Limb (tissue), 2 donors: ENCODE data around the gene ZNF532.

Experiments
- DNase-seq, 2 donors: peaks; one replicate each; pipeline ENCODE4 v3.0.0-alpha.2; 2016; ENCODE audit errors: extremely low spot score in 2 of 2

Gene ZNF532

DNA sequence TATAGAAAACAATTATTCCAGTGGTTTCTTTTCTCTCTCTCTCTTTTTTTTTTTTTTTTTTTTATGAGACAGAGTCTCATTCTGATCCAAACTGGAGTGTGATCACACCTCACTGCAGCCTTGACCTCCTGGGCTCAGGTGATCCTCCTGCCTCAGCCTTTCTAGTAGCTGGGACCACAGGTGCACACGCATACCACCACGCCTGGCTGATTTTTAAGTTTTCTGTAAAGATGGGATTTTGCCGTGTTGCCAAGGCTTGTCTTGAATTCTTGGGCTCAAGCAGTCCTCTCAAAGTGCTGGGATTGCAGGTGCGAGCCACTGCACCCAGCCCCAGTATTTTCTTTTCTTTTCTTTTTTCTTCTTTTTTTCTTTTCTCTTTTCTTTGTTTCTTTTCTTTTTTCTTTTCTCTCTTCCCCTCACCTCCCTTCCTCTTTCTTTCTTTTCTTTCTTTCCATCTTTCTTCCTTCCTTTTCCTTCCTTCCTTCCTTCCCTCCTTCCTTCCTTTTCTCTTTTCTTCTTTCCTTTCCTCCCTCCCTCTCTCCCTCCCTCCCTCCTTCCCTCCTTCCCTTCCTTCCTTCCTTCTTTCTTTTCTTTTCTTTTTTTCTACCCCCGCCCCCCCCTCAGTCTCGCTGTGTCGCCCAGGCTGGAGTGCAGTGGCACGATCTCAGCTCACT lies 76.9 kb downstream of the ZNF532 start:
- no peak for DNase-seq

DNA sequence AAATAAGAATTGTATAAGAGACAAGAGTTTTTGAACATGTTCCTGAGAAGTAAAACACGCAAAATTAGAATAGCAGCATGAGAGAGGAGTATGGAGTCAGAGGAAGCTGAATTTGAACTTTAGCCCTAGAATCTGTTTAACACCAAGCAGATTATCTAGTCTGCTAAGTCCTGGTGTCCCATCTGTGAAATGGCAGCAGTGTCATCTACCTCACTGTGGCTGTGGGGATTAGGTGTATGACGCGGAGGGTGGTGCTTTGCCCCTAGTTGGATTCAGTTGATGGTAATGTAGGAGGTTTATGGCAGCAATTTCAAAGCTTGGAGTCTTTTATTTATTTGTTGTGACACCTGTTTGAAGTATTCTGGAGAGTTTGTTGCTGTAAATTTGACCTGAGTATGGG lies 79.2 kb downstream of the ZNF532 start:
- DNase-seq = no peak

- DNase-seq = no peak
Observed at GRCh38 chr18:58947136-58947732, 82.6 kb downstream of the ZNF532 start.

GRCh38 chr18:58949031-58949430 lies 84.4 kb downstream of the ZNF532 start:
- no peak for DNase-seq

GRCh38 chr18:58951986-58952702 lies 87.5 kb downstream of the ZNF532 start:
- no peak for DNase-seq

- DNase-seq = no peak
Observed at GRCh38 chr18:58952858-58953257, 88.2 kb downstream of the ZNF532 start.

GRCh38 chr18:58953627-58954026 lies 89.0 kb downstream of the ZNF532 start:
- DNase-seq = no peak

DNA sequence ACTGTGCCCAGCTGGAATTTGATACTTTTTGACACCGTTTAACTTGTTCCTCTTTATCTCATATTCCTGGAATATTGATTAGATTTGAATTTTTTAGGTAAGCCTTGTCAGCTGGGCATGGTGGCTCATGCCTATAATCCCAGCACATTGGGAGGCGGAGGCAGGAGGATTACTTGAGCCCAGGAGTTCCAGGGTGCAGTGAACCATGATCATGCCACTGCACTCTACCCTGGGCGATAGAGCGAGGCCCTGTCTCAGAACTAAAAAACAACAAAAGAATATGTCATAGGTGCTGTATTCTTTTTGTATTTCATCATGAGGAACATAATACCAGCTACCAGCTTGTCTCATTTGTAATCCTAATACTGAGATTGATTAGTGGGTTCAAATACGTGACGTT lies 90.3 kb downstream of the ZNF532 start:
- DNase-seq = no peak

DNA sequence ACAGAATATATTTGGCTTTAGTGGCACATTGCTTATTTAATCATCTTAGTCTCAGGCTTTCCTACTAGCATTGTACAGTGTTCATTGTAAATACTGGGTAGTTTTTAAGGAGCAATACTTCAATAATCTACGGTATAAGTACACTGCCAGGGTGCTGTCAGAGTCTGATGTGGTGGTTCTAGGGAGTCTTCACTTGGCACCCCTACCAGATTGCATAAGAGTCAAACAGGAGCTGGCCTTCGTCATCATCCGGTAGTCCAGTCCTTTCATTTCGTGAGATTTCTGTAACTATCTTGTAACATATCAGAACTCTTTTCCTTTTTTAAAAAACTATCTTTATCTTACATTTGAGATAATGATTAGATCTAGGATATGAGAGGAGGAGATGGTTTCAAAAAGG lies 91.1 kb downstream of the ZNF532 start:
- DNase-seq = no peak

DNA sequence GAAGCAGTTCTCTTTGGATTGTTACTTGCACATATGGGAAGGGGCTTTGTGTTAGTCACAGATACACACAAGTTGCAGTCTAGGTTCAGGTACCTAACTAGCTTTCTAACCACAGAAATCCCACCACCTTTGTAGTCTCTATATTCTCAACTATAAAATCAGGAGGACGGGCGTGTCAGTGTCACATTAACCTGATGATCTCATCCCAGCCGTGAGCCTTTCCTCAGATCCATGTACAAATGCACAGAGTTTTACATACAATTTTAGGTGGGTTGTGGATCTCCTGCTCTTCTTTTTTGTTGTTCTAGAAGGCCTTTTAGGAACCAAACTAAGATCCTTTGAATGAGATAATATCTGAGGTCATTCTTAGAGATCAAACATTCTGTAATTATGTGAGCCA lies 94.0 kb downstream of the ZNF532 start:
- DNase-seq = no peak

GRCh38 chr18:58960508-58960907 lies 95.8 kb downstream of the ZNF532 start:
- DNase-seq = no peak

GRCh38 chr18:58960946-58961722 lies 96.5 kb downstream of the ZNF532 start:
- no peak for DNase-seq

- DNase-seq = no peak
Observed at GRCh38 chr18:58962336-58962735, 97.7 kb downstream of the ZNF532 start.

GRCh38 chr18:58965291-58966004 lies 100.8 kb downstream of the ZNF532 start:
- DNase-seq = no peak

- no peak for DNase-seq
Observed at GRCh38 chr18:58966005-58966677, 101.5 kb downstream of the ZNF532 start.

GRCh38 chr18:58966704-58967103 lies 102.0 kb downstream of the ZNF532 start:
- no peak for DNase-seq

DNA sequence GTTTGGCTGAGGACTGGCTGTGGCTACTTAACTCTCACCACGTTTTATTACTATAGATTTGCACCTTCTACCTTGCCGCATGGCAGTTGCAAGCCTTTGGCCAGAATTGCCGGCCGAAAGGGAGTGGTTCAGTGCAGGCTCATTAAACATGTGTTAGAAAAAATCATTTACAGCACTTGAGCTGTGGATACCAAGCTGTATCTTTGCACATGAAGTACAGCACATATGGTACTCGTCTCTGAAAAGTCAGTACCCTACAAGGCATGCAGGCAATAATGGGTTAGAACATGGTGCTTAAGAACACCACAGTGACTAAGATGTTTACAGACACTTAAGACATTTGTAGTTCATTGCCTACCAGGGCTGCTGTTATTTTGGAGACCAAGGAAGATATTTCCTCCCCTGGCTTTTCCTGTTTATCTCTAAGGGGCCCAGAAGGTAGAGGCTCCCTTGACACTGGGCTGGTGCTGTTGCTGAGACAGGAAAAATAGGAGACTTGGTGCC lies 103.1 kb downstream of the ZNF532 start:
- DNase-seq = no peak

DNA sequence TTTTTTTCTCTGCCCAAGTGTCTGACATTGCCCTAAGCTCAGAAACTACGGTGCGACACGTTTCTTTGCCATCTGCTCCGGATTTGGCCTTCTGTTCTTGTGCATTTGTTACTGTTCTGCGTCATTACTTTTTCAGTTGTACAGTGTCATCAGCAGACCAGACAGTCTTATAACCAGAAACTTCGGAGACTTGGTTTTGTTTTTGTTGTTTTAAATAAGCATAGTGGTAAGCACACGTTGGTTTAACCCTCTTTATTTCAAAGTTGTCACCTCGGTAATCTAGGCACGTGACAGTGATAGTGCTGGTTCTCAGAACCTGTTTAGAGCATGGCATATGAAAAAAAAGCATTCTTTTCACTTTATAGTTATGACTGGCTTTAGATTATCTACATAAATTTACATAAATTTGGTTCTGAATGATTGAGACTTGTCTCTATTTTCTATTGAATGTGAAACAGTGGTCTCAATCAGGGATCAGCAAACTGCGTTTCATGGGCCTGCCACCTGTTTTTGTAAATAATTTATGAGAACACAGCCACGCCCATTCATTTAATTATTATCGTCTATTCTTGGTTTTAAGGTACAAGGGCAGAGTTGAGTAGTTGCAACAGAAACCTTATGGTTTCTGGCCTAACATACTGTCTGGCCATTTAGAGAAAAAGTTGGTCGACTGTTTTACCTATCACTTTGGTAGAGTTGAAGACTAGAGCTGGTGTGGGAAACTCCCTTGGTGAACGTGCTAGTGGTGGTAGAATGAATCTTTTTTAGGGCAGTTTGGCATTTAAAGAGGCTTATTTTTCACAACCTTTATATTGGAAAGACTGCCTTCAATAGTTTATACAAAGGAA lies 106.5 kb downstream of the ZNF532 start:
- no peak for DNase-seq

DNA sequence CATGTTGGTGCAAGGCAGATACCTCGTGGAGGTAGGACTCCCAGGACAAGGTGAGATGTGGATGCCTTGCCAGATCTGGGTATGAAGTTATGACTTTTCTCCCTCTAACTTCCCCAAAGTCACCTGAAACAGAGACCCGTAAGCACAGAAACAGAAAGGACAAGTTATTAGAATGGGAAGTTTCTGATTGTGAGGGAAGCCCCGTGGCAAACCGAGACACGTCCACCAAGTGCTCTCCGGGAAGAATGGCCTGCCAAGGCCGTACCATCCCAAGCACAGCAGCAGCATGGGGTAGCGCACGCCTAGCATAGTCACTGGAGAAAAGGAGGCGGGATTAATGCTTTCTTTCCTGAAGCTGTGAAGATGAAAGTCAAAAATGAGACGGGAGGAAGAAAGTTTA lies 110.6 kb downstream of the ZNF532 start:
- DNase-seq = no peak

DNA sequence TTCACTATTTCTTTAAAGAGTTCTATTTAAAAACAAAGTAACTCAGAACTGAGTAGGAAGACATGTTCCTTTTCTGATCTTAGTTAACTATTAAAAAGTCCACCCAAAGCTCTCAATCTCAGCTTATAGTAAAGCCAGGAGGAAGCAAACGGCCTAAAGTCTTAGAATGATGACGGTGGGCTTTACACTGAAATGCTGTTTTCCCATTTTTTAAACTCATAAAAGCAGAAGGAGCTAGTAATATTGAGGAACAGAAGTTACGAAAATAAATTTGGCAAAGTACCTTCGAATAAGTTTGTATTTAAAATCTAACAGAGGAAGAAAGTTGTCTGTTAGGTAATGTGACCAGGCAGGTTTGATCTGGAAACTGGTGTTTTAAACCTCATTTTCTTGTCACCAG lies 111.1 kb downstream of the ZNF532 start:
- DNase-seq = no peak
